ENCODE results near the gene B9D1.

Gene B9D1

GRCh38 chr17:19375732-19376131, 13.2 kb upstream of the B9D1 start:
- no peak for DNase-seq

DNA sequence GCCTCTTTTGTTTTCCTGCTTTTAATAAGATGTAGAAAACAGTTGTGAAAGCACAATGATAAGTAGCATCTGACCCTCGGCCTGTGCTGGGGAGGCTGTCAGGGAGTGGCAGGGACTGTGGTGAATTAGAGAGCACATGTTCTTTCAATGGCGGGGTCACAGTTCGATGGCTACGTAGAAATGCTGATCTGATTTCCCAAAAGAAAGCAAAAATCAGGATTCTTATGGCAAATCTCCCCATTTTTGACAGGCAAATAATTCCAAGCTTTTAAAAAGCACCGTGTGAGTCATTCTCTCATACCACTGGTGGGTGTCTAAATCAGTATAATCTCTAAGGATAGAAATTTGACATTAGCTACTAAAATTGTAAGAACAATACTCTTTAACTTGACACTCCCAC, 11.6 kb upstream of the B9D1 start:
- DNase-seq = no peak

DNA sequence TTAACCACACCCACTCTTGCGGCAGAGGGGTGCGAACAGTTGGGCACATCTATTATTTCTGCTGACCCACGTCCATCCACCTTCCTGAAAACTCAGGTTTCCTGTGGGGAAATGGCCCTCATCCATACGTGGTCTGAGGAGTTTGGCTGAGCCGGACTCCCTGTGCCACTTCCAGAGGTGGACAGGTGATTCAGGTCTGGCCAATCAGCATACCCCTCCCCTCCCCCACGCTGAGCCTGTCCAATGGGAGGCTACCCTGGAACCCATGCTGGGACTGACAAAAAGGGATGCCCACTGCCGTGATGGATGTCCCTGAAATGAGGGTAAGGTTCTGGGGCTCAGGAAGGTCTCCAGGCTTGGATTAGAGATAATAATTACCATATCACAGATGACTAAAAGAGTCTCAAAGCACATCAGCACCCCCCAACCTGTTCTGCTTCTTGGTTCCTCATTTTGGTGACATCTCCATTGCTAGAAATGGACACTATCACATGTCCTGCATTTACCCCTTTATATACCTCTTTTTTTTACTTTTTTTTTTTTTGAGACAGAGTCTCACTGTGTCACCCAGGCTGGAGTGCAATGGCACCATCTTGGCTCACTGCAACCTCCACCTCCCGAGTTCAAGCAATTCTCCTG, 10.5 kb upstream of the B9D1 start:
- DNase-seq = no peak

- DNase-seq = no peak
These were observed 9.9 kb upstream of the B9D1 start for GRCh38 chr17:19372439-19372838.

- DNase-seq = no peak
These were observed 9.5 kb upstream of the B9D1 start for GRCh38 chr17:19372011-19372370.

DNA sequence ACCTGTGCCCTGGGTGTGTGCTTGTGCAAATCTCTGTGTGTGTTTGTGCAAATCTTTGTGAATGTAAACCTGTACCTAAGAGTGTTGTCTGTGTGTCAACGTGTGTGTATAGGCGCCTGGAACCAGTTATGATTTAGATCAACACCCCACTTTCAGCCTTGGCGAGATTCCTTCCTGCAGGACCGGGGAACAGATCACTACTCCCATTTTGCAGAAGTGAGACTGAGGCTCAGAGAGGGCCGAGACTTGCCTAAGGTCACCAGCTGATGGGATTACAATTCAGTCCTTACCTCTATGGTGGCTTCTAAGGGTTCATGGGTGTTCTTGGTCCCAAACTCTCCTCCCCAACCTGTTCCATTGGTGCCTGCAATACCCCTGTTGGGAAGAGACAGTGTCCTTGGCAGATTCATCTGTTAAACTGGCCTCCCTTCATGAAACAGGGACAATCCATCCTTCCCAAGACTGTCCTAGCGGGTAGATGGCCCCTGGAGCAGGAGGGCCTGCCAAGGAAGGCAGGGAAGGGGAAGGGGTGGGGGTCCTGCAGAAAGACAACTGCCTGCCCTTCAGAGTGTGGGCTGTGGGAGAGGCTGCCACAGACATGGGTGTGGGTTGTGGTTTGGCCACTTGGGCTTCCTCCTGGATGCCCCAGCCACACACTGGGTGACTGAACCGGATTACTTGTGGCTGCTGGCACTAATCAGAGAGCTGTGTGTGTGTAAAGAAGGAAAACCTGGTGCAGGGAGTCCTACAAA, 8.9 kb upstream of the B9D1 start:
- no peak for DNase-seq

DNA sequence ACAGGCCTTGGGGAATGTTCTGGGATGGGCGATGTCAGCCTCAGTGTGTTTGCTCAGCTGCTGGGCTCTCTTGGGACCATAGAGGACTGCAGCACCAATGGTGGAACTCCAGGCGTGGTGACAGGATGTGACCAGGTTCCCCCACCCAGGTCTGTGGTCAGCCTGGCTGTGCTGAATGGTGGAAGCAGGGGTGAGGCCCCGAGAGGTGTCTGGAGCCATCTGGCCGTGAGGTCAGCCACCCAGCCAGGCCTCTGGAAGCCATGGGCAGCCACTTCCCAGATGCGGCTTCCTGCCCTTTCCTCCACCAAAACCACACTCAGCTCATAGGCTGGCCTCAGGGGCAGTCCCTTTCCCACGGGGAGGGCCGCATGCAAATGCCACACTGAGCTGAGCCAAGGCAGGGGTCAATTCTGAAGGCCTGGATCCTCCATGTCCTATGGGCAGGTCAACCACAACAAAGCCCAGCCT, 8.0 kb upstream of the B9D1 start:
- DNase-seq = no peak

- DNase-seq = no peak
These were observed 7.4 kb upstream of the B9D1 start for GRCh38 chr17:19369846-19370492.

- no peak for DNase-seq
These were observed 6.7 kb upstream of the B9D1 start for GRCh38 chr17:19369107-19369778.

GRCh38 chr17:19368229-19368628, 5.7 kb upstream of the B9D1 start:
- no peak for DNase-seq

GRCh38 chr17:19366637-19366972, 4.1 kb upstream of the B9D1 start:
- DNase-seq = no peak

- DNase-seq = no peak
These were observed 3.5 kb upstream of the B9D1 start for GRCh38 chr17:19365833-19366636.

GRCh38 chr17:19365499-19365817, 2.9 kb upstream of the B9D1 start:
- no peak for DNase-seq

GRCh38 chr17:19364699-19365498, 2.4 kb upstream of the B9D1 start:
- DNase-seq = no peak

DNA sequence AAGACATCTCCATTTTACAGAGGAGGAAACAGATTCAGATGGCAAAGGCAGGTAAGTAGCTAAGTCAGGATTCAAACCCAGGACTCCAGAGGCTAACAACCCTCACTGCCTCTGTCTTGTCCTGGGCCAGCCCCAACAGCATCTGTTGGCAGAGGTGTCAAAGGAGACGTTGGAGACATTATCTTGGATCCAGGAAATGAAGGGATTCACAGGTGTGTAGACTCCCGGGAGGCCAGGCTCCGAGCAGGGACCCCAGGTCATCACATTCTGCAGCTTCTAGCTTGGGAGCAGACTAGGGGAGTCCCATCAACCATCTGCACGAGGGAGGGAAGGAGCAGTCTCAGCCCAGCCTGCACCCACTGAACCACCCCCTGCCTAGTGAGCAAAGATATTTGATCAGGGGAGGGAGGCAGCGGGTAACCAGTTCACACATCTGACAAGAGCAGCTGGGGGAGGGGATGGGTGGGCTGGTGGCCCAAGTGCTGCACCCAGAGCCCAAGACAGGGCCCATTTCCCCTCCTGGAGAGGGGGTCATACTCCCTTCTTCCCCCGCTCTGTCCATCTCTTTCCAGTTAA, 1.0 kb upstream of the B9D1 start:
- no peak for DNase-seq

GRCh38 chr17:19363114-19363438, 553 bp upstream of the B9D1 start:
- no peak for DNase-seq

DNA sequence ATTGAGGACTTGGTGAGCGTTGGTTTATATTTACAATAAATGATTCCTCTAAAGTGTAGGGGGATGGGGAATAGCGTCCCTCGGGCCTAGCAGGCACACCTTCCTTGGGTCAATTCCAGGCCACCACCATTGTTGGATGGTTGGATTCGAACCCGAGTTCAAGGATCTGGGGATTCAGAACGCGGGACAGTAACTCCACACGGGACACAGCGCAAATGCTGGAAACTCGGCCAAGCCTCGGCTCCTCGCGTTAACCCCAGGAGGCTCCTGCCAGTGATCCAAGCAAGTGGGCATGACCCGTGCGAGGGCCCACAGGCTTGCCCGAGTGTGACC, 613 bp downstream of the B9D1 start:
- DNase-seq = no peak

GRCh38 chr17:19361326-19361725, 1.2 kb downstream of the B9D1 start:
- no peak for DNase-seq

GRCh38 chr17:19360772-19361171, 1.8 kb downstream of the B9D1 start:
- DNase-seq = no peak

DNA sequence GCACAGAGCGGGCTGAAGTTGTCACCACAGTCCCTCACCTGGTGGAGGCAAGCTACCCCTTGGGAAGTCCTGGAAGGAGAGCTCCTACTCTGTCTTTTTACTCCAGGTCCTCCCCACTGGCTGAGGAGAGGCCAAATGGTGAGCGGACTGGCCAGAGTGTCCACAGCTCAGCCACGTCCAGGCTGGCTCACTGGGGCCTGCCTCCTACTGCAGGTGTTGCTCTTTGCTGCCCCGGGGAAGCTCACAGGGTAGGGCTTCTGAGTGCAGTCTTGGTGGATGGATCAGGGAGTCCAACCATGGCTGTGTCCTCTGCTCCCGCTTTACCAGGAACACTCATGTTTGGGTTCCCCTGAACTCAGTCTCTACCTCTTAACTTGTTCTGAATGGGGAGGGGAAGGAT, 2.7 kb downstream of the B9D1 start:
- no peak for DNase-seq

- no peak for DNase-seq
These were observed 3.4 kb downstream of the B9D1 start for GRCh38 chr17:19359151-19359550.

DNA sequence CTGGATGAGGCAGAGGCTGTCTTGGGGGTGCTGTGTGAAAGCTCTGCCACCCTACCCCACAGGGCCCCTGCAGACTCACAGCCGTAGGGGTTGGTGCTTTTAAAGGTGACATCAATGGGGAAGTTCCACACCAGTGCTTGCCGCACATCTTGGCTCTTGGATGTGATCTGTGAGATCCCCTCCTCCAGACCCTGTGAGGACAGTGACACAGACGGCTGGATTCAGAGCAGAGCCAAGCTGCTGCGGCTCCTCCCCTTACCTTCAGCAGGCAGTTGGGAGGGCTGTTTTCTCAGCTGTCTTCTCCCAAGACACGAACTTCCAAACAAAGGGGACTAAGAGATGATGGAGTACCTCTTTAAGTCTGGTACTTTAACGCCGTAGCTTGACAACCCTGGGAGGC, 4.8 kb downstream of the B9D1 start:
- DNase-seq = no peak
